NCI-H2107 treated with DMSO at 0.1 percent for 48 hours (cell line): Measurements from ENCODE around the gene NEUROG3.

Experiments used
- DNase-seq: peaks from one replicate; lab custom pipeline; 2025; ENCODE audit not compliant: unreplicated experiment; lab: John Stamatoyannopoulos, UW

Gene NEUROG3

GRCh38 chr10:69573056-69573806 is at the start of gene NEUROG3:
Gene NEUROG3, minus strand, starts transcription at chr10:69573422. Its CDS starts 379 bp downstream, at chr10:69573043.
- DNase-seq: no peak

GRCh38 chr10:69620625-69621024 is 47.4 kb upstream of the NEUROG3 start:
- no peak for DNase-seq

GRCh38 chr10:69619626-69620025 is 46.4 kb upstream of the NEUROG3 start:
- no peak for DNase-seq

GRCh38 chr10:69618746-69619145 is 45.5 kb upstream of the NEUROG3 start:
- no peak for DNase-seq

GRCh38 chr10:69616358-69616757 is 43.1 kb upstream of the NEUROG3 start:
- DNase-seq: no peak

- DNase-seq: no peak
Measured at GRCh38 chr10:69614130-69614529, 40.9 kb upstream of the NEUROG3 start.

- no peak for DNase-seq
Measured at GRCh38 chr10:69612760-69613159, 39.5 kb upstream of the NEUROG3 start.

- no peak for DNase-seq
Measured at GRCh38 chr10:69609077-69609476, 35.9 kb upstream of the NEUROG3 start.

- no peak for DNase-seq
Measured at GRCh38 chr10:69600761-69601330, 27.6 kb upstream of the NEUROG3 start.

GRCh38 chr10:69588358-69588757 is 15.1 kb upstream of the NEUROG3 start:
- no peak for DNase-seq

GRCh38 chr10:69584624-69585023 is 11.4 kb upstream of the NEUROG3 start:
- DNase-seq: no peak

- no peak for DNase-seq
Measured at GRCh38 chr10:69583106-69583505, 9.9 kb upstream of the NEUROG3 start.

- DNase-seq: no peak
Measured at GRCh38 chr10:69580435-69580834, 7.2 kb upstream of the NEUROG3 start.

GRCh38 chr10:69579464-69580060 is 6.3 kb upstream of the NEUROG3 start:
- no peak for DNase-seq

GRCh38 chr10:69578508-69578991 is 5.3 kb upstream of the NEUROG3 start:
- no peak for DNase-seq

- no peak for DNase-seq
Measured at GRCh38 chr10:69577268-69578232, 4.3 kb upstream of the NEUROG3 start.

- no peak for DNase-seq
Measured at GRCh38 chr10:69576334-69577011, 3.3 kb upstream of the NEUROG3 start.

- DNase-seq: no peak
Measured at GRCh38 chr10:69575164-69575722, 2.0 kb upstream of the NEUROG3 start.

GRCh38 chr10:69574571-69574978 is 1.4 kb upstream of the NEUROG3 start:
- DNase-seq: no peak
